ENCODE measurements around the gene EP300. TPM values are rescaled to one million over a fixed set of nuclear protein-coding genes. Genes with fewer than 3 reads are reported as not detected.
A peak's percentile ranks its signal among the peaks of the same experiment; 100 is the strongest.

Gene EP300
- total and polyA plus RNA-seq, 2 of the 8 experiments (the other 6 are each of a cell fraction or from before 2014, with no cell fraction given), result 39.5 to 109 TPM

DNA sequence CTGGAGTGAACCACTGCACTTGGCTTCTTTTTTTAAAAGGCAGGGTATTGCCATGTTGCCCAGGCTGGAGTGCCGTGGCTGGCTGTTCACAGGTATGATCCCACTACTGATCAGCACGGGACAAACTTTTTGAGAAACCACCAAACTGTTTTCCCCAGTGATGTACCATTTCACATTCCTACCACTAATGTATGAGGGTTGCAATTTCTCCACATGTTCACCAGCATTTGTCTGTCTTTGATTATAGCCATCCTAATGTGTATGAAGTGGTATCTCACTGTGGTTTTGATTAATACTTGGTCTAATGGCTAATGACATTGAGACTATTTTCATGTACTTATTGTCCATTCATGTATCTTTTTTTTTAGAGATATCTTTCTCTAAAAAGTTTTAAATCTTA lies 41.5 kb upstream of the EP300 start:
- no peak overlapping the region for H2AFZ ChIP-seq (ENCODE audit: low read length)
- H2BK120ac ChIP-seq (replicated peaks; ENCODE audit: low read depth, low read length), result no peak overlapping the region
- H3K14ac ChIP-seq (ENCODE audit: insufficient read length), result no peak overlapping the region
- no peak overlapping the region for H3K4me3 ChIP-seq (ENCODE audit: extremely low read depth in 1 of 4, insufficient read depth in 2 of 4, low read depth in 3 of 4, low read length in 4 of 4)
- H3K79me1 ChIP-seq (ENCODE audit: low read depth, low read length), result no peaks in the 10 kb centered on the region
- no peak overlapping the region for H4K5ac ChIP-seq (ENCODE audit: insufficient read length, low read depth, low read length)
- no peak overlapping the region for H4K8ac ChIP-seq (ENCODE audit: extremely low read depth, insufficient read depth, low read length)
- peaks cover 0 to 6% (median 0%) of the 10 kb centered on the region in 4 experiments; a peak in 1 of 7 replicates for H3K4me1 ChIP-seq (replicated peaks in 1 of 4; ENCODE audit: control insufficient read depth in 3 of 4, insufficient read depth in 4 of 4, low read length in 3 of 4)
- no peaks in the 10 kb centered on the region for H3K36me3 ChIP-seq (ENCODE audit: control insufficient read depth in 2 of 4, insufficient read depth in 4 of 4, low read length in 3 of 4)
- no peak overlapping the region for H3K4ac ChIP-seq (replicated peaks; ENCODE audit: insufficient read length, low read depth, low read length)
- H3K23me2 ChIP-seq (ENCODE audit: low read depth, low read length), result no peaks in the 10 kb centered on the region
- no peaks in the 10 kb centered on the region for H3K9me3 ChIP-seq (ENCODE audit: insufficient read depth in 2 of 2, low read depth in 1 of 2, low read length in 1 of 2)
- no peak overlapping the region for H2AK5ac ChIP-seq (ENCODE audit: low read depth, low read length)
- WGBS, 2 experiments (ENCODE audit: extremely low coverage in 1 of 2, insufficient coverage in 1 of 2, insufficient read length in 1 of 2, insufficient replicate concordance in 2 of 2, low coverage in 1 of 2, low lambda C conversion rate in 2 of 2, missing lambda C conversion rate in 1 of 2), result 90% methylated on average over 2 of the region's 2 CpGs; no CpG with 5 or more reads in 1 of the 2 experiments
- no peak overlapping the region for H2BK15ac ChIP-seq (ENCODE audit: low read length)
- no peaks in the 10 kb centered on the region for H4K20me1 ChIP-seq (replicated peaks in 1 of 2; ENCODE audit: control insufficient read depth in 1 of 2, insufficient read depth in 2 of 2, low read length in 2 of 2)
- H3K18ac ChIP-seq (ENCODE audit: extremely low read depth, low read length), result no peak overlapping the region
- H3K27ac ChIP-seq (ENCODE audit: low read depth, low read length), result no peak overlapping the region
- no peak overlapping the region for H3K4me2 ChIP-seq (ENCODE audit: insufficient read depth in 1 of 2, low read depth in 2 of 2, low read length in 2 of 2)
- no peaks in the 10 kb centered on the region for H3K27me3 ChIP-seq (replicated peaks in 1 of 4; ENCODE audit: control insufficient read depth in 3 of 4, extremely low read depth in 1 of 4, insufficient read depth in 3 of 4, low read length in 3 of 4)
- H2BK20ac ChIP-seq (ENCODE audit: low read length), result no peak overlapping the region
- H3K9ac ChIP-seq (replicated peaks in 1 of 4; ENCODE audit: extremely low read depth in 1 of 4, low read depth in 3 of 4, low read length in 3 of 4), result no peak overlapping the region
- no peak overlapping the region for H3K56ac ChIP-seq (replicated peaks; ENCODE audit: insufficient read length, low read depth, low read length)
- ChIA-PET POLR2A (ENCODE audit: partially characterized antibody) (interaction anchor here (1.4 kb wide), 1 partner anchor 42 kb away, joined by 4 read pairs; the partner anchor contains the start of gene EP300), CTCF (ENCODE audit: partially characterized antibody) (no interaction called here)
- no peak overlapping the region for H3K23ac ChIP-seq (ENCODE audit: insufficient read length)
- no peaks in the 10 kb centered on the region for H3K79me2 ChIP-seq (ENCODE audit: control insufficient read depth in 1 of 2, insufficient read depth in 2 of 2, low read length in 2 of 2)
- TF ChIP-seq BACH1 (IDR thresholded peaks at IDR 0.05; ENCODE audit: low read length) (no peak), TEAD4 (IDR thresholded peaks at IDR 0.05; ENCODE audit: low read depth, low read length) (0 out of 2 replicates have a peak, but pooled peaks have one; percentile 28)
- H4K91ac ChIP-seq (replicated peaks; ENCODE audit: insufficient read length, low read length), result no peak overlapping the region
- DNase-seq (ENCODE audit: low read depth in 1 of 2, low spot score in 2 of 2), result no peak
- no peak for FAIRE-seq
- H2BK5ac ChIP-seq (ENCODE audit: low read depth, low read length), result no peak overlapping the region
- no peak overlapping the region for H2BK12ac ChIP-seq (ENCODE audit: low read depth, low read length)
